Measurements from ENCODE around the gene TM4SF18. TPM values are rescaled to one million over a fixed set of nuclear protein-coding genes. Genes with fewer than 3 reads are reported as not detected.
A peak's percentile ranks its signal among the peaks of the same experiment; 100 is the strongest.

The TM4SF18 gene
- total and polyA plus RNA-seq, 4 donors: 2.1 to 28.5 (median 4.1) TPM

- Histone ChIP-seq H3K4me1 (ENCODE audit: control insufficient read depth in 5 of 5, insufficient read depth in 5 of 5, low read length in 5 of 5) (peaks cover 4 to 18% (median 6%) of the 10 kb centered on the region in 5 donors), H3K27ac (ENCODE audit: low read depth in 1 of 2, low read length in 1 of 2) (peak overlapping the region; percentile 30 to 56), H3K9me3 (ENCODE audit: control insufficient read depth in 4 of 4, insufficient read depth in 3 of 4, low read length in 3 of 4) (peaks cover 0 to 2% (median 0%) of the 10 kb centered on the region in 4 donors), H3K4me3 (no peak overlapping the region), H3K36me3 (ENCODE audit: control insufficient read depth in 4 of 4, insufficient read depth in 4 of 4, low read length in 4 of 4) (peaks cover 0 to 2% (median 0%) of the 10 kb centered on the region in 4 donors), H3K27me3 (ENCODE audit: control insufficient read depth in 3 of 3, insufficient read depth in 3 of 3, low read length in 2 of 3) (no peaks in the 10 kb centered on the region), H3K9ac (ENCODE audit: insufficient read depth in 1 of 2, low read length in 2 of 2) (no peak overlapping the region)
- DNase-seq (no peak), ATAC-seq (ENCODE audit: insufficient read depth, low FRiP score) (no peak)
- WGBS, 2 donors: 60 to 62% methylated on average over 2 of the region's 2 CpGs
- no peak for TF ChIP-seq CTCF (IDR thresholded peaks at IDR 0.05; ENCODE audit: control extremely low read depth, extremely low read depth)
These were observed 38.3 kb upstream of the TM4SF18 start for GRCh38 chr3:149371723-149372114.

GRCh38 chr3:149371001-149371722, 37.7 kb upstream of the TM4SF18 start:
- Histone ChIP-seq H3K27ac (ENCODE audit: low read depth in 1 of 2, low read length in 1 of 2) (peak overlapping the region; percentile 59 to 60), H3K27me3 (ENCODE audit: control insufficient read depth in 3 of 3, insufficient read depth in 3 of 3, low read length in 2 of 3) (no peaks in the 10 kb centered on the region), H3K9ac (ENCODE audit: insufficient read depth in 1 of 2, low read length in 2 of 2) (no peak overlapping the region), H3K4me3 (no peak overlapping the region), H3K4me1 (ENCODE audit: control insufficient read depth in 5 of 5, insufficient read depth in 5 of 5, low read length in 5 of 5) (peaks cover 4 to 12% (median 6%) of the 10 kb centered on the region in 5 donors), H3K36me3 (ENCODE audit: control insufficient read depth in 4 of 4, insufficient read depth in 4 of 4, low read length in 4 of 4) (peaks cover 0 to 2% (median 0%) of the 10 kb centered on the region in 4 donors), H3K9me3 (ENCODE audit: control insufficient read depth in 4 of 4, insufficient read depth in 3 of 4, low read length in 3 of 4) (peaks cover 0 to 2% (median 0%) of the 10 kb centered on the region in 4 donors)
- no peak for ATAC-seq (ENCODE audit: insufficient read depth, low FRiP score)
- 26 to 41% methylated on average over 7 of the region's 7 CpGs for WGBS, 2 donors
- TF ChIP-seq CTCF (IDR thresholded peaks at IDR 0.05; ENCODE audit: control extremely low read depth, extremely low read depth): no peak
- DNase-seq: peak in 1 of 3 donors; percentile 39

- WGBS, 2 donors: 59 to 75% methylated on average over 3 of the region's 3 CpGs
- Histone ChIP-seq H3K9me3 (ENCODE audit: control insufficient read depth in 4 of 4, insufficient read depth in 3 of 4, low read length in 3 of 4) (no peaks in the 10 kb centered on the region), H3K4me1 (ENCODE audit: control insufficient read depth in 5 of 5, insufficient read depth in 5 of 5, low read length in 5 of 5) (peaks cover 0 to 10% (median 5%) of the 10 kb centered on the region in 5 donors), H3K4me3 (no peak overlapping the region), H3K27ac (ENCODE audit: low read depth in 1 of 2, low read length in 1 of 2) (peak overlapping the region in 1 of 2 donors; percentile 40), H3K27me3 (ENCODE audit: control insufficient read depth in 3 of 3, insufficient read depth in 3 of 3, low read length in 2 of 3) (no peaks in the 10 kb centered on the region), H3K9ac (ENCODE audit: insufficient read depth in 1 of 2, low read length in 2 of 2) (no peak overlapping the region), H3K36me3 (ENCODE audit: control insufficient read depth in 4 of 4, insufficient read depth in 4 of 4, low read length in 4 of 4) (peaks cover 0 to 2% (median 0%) of the 10 kb centered on the region in 4 donors)
- DNase-seq (no peak), ATAC-seq (ENCODE audit: insufficient read depth, low FRiP score) (no peak)
- no peak for TF ChIP-seq CTCF (IDR thresholded peaks at IDR 0.05; ENCODE audit: control extremely low read depth, extremely low read depth)
These were observed 36.8 kb upstream of the TM4SF18 start for GRCh38 chr3:149369991-149370866.
